Activated naive CD4-positive, alpha-beta T cell treated with Interleukin-2 at 50 U/mL for 16 hours (primary cell): Measurements from ENCODE around the gene STARD7.
A peak's percentile ranks its signal among the peaks of the same experiment; 100 is the strongest.
"Not testable (repeated sequence)": the region's sequence is repeated elsewhere in the genome, so short reads cannot be mapped to it uniquely, and the experiment has no call there.

Source experiments
- DNase-seq: peaks from one replicate; pipeline ENCODE4 v3.0.0-alpha.2; 2020

The STARD7 gene

GRCh38 chr2:96208143-96209010, at the start of gene STARD7:
STARD7 (minus strand) TSS chr2:96208827; CDS start chr2:96208434, 393 bp downstream.
- DNase-seq, result peak; percentile 98

DNA sequence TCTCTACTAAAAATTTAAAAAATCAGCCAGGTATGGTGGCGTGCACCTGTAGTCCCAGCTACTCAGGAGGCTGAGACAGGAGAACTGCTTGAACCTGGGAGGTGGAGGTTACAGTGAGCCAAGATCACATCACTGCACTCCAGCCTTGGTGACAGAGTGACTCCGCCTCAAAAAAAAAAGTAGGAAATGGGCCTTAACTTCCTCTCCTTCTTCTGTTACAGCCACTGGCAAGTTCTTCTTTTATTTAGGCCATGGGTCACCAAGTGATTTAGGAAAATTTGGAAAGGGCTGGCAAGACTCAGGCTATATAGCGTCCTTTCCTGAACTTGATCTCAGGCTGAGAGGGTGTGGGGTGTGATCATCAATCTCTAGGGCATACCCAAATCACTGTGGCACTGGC, 49.1 kb upstream of the STARD7 start:
- DNase-seq, result not testable (repeated sequence)

GRCh38 chr2:96256611-96257113, 48.0 kb upstream of the STARD7 start:
- DNase-seq, result no peak

- no peak for DNase-seq
These were observed 45.9 kb upstream of the STARD7 start for GRCh38 chr2:96254571-96254970.

- DNase-seq, result no peak
These were observed 44.4 kb upstream of the STARD7 start for GRCh38 chr2:96253006-96253405.

DNA sequence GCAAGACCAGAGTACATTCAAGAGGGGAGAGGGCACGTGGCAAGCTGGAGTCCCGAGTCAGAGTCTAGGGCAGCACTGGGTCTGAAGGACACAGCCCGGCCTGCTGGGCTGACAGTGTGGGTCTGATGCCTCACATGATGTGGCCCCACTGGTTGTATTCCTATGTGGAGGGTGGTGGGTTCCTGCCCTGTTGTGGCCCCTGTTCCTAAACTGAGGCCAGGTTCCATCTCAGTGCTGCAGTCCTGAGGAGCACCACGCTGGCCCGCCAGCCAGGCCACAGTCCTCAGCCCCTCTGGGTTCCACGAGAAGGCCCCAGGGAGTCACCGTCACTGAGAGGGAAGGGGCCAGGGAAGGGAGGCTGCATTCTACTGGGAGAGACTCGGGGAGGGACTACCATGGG, 43.9 kb upstream of the STARD7 start:
- DNase-seq, result no peak

GRCh38 chr2:96251721-96252292, 43.2 kb upstream of the STARD7 start:
- no peak for DNase-seq

DNA sequence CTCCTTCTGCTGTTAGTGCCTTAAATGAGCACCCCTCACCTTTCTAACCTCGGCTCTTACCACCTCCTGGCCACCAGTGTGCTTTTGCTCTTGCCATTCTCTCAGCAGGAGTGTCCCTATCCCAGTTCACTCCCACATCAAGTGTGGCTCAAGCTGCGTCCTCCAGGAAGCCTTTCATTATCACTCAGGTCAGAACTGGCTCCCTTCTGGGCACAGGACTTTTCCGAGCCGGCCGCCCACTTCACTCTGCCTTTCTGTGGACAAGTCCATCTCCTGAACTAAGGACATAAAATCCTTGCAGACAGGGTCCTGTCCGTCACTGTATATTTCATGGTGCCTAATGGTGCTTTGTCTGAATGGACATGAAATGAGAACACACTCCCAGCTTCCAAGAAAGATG, 41.6 kb upstream of the STARD7 start:
- DNase-seq, result no peak

GRCh38 chr2:96249654-96250053, 41.0 kb upstream of the STARD7 start:
- no peak for DNase-seq

- no peak for DNase-seq
These were observed 40.0 kb upstream of the STARD7 start for GRCh38 chr2:96248624-96249023.

GRCh38 chr2:96247896-96248295, 39.3 kb upstream of the STARD7 start:
- no peak for DNase-seq

DNA sequence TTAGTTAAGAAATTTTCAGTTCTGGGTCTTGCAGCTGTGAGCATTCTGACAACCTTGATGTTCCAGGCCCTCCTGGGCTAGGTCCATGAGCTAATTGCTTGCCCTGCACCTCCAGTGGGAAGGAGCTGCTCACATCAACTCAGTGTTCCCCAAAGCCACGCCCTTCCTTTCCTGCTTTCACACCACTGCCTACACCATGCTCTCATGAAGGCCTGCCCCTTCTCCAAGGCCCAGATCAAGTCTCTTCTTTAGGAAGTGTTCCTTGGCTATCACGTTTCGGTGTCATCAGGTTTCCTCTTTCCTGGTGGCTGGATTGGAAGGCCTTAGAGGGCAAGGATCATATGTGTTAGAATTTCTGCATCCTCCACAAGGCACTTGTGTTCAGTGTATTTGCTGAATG, 38.4 kb upstream of the STARD7 start:
- no peak for DNase-seq

GRCh38 chr2:96245609-96246390, 37.2 kb upstream of the STARD7 start:
- no peak for DNase-seq

- DNase-seq, result no peak
These were observed 35.2 kb upstream of the STARD7 start for GRCh38 chr2:96243843-96244242.

- peak; percentile 56 for DNase-seq
These were observed 33.4 kb upstream of the STARD7 start for GRCh38 chr2:96241900-96242611.

GRCh38 chr2:96241227-96241626, 32.6 kb upstream of the STARD7 start:
- no peak for DNase-seq

DNA sequence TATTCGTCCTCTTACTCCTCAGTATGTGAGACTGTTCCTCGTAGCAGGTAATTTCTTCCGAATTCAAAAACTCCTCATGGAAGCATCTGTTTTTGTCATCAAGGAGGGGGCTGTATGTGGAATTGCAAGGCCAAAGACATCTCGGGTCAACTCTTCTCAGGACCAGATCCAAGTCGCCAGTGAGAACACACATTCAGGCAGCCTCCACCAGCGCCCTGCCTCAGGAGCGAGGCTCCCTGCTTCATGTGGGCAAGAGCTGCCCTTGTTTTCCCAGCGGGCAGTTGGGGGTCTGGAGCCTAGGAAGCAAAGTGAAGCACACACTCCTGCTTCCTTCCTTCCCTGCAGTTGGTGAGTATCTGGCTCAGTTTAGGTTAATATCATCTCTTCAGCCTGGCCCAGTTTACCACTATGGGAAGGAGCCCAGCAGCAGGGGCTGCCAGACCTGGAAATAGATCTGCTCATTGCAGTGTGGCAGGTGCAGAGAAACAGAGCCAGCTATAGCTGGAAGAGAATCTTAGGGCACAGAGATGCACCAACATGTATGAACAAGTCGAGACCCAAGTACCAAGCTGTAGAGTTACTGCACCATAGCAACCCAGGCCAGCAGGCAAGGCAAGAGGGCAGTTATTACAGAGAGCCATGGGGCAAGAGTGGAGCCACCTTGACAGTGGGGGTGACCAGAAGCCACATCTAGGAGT, 31.9 kb upstream of the STARD7 start:
- DNase-seq, result no peak

- DNase-seq, result no peak
These were observed 31.2 kb upstream of the STARD7 start for GRCh38 chr2:96239745-96240264.

DNA sequence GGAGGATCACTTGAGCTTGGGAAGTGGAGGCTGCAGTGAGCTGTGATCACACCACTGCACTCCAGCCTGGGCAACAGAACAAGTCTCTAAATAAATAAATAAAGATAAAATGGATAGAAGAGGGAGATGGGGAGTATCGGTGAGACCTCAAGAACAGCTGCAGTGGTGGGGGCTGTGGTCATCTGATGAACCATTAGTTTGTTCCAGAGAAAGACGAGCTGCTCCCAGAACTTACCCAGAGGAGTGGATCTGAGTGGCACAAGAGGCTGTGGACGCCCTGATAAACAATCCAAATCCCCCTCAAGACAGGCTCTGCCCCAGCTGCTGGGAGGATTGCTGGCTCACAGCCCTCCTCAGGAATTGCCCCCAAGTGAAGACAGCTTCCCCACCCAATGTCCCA, 30.5 kb upstream of the STARD7 start:
- no peak for DNase-seq

DNA sequence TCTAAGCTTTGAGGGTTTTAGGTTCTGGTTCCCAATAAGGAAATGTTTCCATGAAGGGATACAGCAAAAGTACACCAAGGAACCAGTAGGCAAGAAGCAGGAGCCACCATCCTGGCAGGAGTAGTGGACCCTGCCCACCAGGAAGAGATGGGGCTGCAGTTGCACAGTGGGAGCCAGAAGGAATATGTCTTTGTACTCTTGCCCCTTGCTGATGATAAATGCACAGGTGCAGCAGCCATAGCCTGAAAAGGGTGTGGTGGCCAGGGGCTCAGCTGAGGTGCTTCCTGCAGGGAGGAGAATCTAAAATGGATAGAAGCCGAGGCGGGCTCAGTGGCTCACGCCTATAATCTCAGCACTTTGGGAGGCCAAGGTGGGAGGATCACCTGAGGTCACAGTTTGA, 29.6 kb upstream of the STARD7 start:
- DNase-seq, result no peak

DNA sequence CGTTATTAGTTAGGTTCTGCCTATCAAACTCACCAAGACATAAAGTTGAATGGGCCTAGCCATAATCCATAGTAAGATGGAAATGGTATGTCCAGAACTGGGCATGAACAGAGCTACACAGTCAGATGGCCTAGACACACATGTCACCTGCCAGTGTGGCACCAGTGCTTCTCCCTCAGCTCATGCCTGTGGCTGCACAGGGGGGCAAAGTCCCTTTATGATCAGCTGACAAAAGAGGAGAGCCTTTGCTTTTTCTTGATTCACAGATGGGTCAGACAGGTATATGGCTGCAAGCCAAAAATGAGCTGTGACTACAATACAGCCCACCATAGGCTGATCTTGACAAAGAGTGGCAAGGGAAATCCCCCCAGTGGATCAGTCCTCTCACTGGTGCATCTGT, 28.3 kb upstream of the STARD7 start:
- no peak for DNase-seq

DNA sequence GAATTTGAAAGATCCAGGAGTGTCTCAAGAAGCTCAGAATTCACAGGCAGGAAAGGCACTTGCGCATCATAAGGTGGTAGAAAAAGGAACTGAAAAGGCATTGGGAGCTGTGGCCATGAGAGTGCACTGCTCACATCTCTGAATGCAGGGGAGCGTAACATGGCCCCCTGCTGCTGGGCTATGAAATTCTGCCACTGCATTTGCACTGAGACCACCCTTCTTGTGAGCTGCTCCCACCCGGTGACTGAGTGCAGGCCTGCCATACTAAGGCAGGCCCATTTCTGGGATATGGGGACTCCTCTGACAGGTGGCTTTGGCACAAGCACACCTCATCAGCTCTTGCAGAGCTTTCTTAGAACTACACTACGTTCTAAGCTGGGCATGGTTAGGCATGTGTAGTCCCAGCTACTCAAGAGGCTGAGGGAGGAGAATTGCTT, 25.3 kb upstream of the STARD7 start:
- DNase-seq, result no peak
